Measurements from ENCODE around the gene IFT43.

DNA sequence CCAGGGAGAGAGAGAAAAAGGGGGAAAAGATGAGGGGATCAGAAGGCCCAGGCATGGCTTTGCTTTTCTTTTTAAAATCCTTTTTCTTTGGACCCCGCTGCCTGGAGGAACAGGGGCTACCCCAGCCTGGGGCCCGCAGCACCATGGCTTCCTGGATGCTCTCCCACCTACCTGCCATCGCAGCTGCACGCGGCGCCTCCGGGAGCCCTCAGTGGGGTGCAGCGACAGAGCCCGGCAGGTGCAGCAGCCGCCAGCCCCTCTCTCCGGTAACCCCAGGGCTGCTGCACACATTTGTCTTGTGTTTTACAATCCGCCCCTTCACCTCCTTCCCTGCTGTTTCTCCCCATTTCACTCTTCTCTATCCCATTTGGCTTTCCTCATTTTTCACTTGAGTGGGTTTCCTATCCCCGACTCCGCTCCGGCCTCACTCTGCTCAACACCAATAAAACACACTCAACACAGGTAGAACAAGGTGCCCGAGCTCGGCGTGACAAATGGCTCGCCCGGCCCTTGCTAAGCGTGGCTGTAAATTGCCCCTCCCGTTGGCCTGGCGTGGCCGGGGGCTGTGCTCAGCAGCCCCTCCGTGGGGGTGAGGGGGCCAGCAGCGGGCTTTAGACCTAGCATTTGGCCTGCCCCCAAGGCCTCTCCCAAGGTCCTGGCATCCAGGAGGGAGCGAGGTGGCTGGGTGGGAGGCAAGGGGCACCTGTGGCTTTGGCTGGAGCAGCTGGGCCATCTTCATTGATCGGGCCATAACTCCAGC lies 113.5 kb downstream of the IFT43 start:
- TF ChIP-seq FOXK2 (IDR thresholded peaks at IDR 0.05) (no peak), NFRKB (IDR thresholded peaks at IDR 0.05) (no peak), ZNF384 (IDR thresholded peaks at IDR 0.05) (no peak), BHLHE40 (IDR thresholded peaks at IDR 0.05; ENCODE audit: borderline replicate concordance) (no peak), LEF1 (IDR thresholded peaks at IDR 0.05; ENCODE audit: borderline replicate concordance) (no peak), ARNT (IDR thresholded peaks at IDR 0.05) (no peak)

Measured in HEK293T (cell line).